HG02642 (cell line): ENCODE measurements around the gene HTR7.

Source experiments
- ATAC-seq: cut with Tn5 transposase; IDR thresholded peaks from one replicate; pipeline ENCODE4 v1.9.1; 2021; ENCODE audit warnings: mild to moderate bottlenecking; ENCODE audit not compliant: unreplicated experiment, poor library complexity

HTR7 gene

DNA sequence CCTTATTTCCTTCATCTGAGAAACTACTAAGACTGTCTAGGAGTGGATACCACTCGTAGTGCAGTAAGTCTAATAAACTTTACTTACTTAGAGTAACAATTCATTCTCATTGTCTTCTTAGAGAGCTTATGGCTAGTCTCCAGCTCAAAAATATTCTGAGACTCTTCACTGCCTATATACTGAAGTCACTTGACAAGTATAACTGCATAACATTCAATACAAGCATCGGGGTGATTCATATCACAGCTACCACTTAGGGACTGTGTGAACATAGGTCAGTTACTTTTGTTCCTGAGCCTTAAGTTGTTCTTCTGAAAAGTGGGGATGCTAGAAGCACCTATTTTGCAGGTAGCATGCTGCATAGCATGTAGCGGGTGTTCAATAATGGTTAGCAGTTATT is 111.0 kb downstream of the HTR7 start:
- ATAC-seq: no peak

DNA sequence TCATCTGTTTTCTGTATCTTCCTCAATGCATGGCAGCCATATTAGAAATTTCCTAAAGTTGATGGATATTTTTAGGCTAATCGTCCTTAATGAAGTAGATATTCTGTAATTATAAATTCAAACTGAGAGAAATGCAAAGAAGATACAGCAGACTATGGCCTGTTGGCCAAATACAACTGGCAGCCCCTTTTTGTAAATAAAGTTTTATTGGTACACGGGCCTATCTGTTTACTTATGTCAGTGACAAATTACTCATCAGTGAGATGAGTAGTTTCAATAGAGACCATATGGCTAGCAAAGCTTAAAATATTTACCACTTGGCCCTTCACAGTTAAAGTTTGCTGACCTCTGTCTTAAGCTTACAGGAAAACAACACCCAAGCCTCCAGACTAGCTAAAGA is 112.3 kb downstream of the HTR7 start:
- no peak for ATAC-seq

DNA sequence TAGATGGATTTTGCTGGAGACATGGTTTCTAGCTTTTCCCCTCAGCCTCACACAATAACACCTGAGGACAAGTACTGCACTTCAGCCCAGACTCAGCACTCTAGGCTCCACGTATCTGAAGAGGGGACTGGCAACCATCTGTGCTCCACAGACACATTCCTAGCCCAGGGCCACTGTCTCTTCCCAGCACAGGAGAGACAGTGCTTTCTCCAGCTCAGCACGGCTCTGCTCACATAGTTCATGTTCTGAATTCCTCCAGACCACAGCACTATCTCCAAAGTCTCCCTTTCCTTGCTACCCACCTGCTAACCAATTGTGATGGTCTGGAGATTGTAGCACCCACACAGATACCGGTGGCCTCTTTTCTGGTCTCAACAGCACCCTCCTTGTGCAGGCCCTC is 114.5 kb downstream of the HTR7 start:
- no peak for ATAC-seq

DNA sequence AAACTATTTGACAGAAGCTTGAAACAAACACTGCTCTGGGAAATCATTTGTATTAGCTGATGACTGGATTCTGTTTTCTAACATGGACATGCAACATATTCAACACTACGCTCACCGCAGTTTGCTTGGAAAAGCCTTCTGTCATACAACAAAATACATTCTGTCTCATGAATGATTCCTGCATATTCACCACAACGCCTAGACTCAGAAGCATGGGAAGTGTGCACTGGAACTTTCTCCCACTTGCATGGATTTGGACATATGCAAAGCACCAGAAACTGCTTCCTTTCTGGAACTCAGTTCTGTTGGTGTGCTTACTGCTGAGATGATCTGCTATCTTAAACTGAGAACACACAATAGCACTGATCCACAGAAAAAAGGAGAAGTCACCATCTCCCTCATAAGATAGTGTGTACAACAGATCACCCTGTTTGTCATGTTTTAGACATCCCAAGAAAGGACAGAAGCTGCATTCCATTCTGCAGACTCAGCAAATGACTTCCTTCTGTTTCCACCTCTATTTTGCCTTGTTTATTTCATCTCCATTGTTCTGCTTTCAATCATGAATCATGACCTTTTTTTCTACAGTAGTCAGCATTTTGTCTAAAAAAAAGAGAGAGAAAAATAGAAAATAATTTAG is 115.8 kb downstream of the HTR7 start:
- ATAC-seq: no peak

DNA sequence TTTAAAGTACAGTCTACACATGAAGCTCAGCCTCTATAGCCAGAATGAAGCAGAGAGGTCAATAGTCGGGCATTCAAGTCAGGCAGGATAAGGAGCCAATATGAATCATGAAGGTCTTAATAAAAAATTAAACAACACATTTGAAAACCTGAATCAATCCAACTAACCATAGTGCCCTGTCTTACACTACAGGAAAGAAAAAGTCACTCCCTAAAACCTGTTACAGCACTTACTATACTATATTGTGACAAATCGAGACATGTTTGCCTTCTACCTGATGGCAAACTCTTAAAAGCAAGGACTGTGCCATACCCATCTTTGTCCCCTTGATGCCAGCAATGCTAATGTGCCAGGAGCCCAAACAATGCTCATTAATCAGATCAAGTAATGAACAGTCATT is 117.6 kb downstream of the HTR7 start:
- no peak for ATAC-seq

DNA sequence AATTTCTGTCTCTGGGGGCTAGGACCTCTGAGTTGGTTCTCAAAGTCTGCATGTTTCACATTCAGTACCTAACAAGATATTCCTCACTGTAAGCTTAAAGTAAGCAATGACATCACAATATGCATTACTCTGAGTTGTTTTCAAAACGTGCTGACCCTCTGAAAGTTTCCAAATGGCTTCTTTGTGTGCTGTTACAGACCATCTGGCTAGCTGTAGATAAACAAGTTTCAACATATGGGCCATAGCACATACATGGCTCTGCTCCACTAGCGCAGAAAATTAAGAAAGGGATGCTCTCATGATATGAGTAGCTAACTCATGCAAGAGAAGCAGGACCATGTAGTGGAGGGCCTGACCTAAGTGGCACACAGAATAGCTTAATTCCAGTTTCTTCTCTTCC is 119.0 kb downstream of the HTR7 start:
- no peak for ATAC-seq

DNA sequence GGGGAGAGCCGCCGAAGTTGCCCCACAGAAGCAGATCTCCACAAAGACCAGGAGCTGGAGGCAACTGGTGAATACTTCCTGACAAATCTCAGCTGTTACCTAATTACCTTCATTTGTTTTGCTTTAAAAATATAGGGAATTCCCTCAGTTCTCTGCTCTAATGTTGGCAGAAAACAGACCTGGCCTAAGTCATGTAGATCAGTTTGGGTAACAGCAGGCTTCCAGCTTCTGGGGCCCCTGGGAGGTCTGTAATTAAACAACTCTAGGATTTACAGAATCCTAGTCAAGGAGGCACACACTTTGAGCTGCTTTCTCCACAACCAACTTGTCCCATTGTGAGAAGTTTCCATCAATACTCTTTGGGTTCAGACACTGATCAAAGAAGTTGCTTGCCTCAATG is 123.4 kb downstream of the HTR7 start:
- no peak for ATAC-seq

DNA sequence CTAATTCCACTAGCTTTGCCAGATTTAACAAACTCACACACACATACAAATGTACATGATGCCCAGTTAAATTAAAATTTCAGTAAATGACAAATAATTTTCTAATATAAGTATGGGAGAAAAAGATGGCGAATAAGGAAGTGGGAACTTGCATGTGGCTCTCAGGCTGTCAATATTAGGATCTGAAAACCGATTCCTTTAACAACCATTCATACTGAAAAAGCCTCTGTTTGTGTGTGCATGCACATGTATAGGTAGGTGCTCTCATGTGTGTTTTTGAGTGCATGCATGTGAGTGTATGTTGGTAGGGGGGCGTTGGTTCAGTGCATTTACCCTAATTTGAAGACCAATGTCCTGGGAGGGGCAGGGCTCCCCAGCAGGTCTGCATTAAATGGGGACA is 125.3 kb downstream of the HTR7 start:
- ATAC-seq: no peak

DNA sequence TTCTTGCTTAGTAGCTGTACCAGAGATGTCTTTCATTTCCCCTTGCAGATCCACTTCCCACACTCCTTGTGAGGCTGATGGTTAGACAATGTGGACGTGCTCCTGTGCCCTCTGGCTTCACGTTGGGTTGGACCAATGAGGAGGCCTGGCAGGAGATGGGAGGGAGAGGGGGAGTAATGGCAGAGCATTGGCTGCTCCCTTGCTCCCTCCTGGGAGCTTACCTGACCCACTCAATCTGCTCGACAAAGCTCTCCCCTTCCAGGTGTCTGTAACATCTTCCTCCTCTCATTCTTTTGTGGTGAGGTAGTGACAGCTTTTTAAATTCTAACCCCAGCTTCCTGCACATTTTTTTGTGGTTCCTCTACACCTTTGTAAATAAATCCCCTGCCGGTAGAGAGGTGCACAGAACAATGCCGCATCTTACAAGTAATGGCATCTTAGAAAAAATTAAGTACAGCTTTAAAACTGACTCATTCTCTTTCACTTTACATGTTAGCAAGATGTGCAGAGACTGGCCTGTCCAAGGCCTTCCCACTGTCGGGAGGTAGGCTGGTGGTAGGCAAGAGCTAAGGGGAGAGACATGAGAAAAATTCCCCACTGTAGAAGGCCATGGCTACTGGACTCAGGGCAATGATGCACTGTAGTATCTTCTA is 134.3 kb downstream of the HTR7 start:
- ATAC-seq: no peak

DNA sequence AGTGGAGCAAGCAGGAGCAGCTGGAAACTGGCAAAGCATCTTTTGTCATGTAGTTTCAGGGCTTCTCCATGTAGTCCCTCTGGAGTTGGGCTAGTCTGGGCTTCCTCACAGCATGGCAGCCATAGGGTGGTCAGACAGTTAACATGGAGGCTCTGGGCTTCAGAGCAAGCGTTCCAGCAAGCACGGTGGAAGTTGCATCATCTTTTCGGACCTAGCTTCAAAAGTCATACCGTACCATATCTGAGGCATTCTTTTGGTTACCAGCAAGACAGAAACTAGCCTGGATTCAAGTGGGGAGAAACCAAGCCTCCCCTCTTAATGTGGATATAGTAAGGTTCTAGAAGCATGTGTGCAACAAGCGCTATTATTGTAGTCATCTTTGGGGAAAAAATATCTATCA is 135.0 kb downstream of the HTR7 start:
- no peak for ATAC-seq

DNA sequence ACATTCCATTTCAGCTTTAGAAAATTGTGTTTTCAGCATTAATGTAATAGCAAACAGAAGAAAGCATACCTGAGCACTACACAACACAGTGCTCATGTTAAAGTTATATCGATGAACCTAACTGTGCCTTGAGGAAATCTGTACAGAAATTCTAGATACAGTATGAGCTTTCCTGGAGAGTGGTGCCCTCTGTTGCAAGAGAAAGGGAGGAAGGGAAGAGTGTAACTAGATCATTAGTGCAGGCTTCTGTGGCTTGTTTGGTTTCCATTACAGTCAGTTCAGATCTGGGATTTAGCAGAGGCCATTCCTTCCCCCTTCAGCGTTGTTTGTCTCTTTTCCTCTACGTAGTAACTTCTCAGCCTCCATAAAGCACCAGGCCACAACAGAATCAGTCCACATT is 139.7 kb downstream of the HTR7 start:
- ATAC-seq: no peak

DNA sequence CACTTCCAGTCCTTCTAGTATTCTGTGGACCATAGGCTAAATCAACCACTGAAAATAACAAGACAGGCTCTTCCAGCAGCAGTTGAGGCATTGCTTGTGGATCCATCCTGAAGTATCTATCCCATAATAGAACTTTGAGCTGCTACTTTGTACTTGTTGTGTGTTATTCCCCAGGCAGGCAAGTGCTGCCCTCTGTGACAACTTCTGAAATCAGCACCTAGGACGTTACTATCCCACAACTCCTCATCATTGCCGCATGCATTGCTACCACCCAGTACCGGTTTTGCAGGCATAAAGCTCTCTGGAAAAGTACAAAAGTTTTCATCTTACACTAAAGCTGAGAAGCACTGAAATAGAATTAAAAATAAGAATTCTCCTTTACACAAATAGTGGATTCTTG is 145.3 kb downstream of the HTR7 start:
- ATAC-seq: no peak

DNA sequence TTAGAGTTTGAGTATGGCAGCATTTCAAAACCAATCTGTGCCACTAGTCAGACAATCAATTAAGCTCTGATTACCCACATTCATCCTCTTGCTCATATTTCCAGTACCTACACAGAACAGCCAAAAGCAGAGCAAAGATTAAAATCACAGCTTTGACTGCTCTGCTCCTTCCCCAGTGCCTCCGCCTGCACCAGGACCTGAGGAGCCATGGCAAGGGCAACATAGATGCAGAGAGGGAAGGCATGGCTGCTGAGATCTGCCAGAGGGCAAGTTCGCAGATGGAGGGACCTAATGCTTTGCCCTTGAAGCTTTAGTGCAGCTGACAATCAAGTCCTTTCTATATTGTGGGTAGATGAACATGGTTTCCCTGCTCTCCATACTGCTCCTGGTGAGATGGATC is 148.1 kb downstream of the HTR7 start:
- ATAC-seq: no peak

DNA sequence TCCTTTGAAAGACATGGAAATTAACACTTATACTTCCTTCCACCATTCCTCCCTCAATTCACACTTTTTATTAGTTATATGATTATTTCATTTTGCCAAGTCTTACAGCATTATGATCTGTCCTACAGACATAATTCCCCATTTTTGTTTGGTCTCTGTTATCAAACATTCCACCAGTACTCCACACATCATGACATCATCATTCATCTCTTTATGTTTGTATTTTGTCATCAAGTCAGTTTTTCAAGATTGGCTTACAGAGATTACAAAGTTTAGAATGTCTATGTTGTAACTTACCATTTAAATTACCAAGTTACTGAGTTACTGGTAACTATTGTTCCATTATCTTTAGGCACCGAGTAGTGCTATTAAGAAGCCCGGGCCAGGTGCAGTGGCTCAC is 150.2 kb downstream of the HTR7 start:
- no peak for ATAC-seq

DNA sequence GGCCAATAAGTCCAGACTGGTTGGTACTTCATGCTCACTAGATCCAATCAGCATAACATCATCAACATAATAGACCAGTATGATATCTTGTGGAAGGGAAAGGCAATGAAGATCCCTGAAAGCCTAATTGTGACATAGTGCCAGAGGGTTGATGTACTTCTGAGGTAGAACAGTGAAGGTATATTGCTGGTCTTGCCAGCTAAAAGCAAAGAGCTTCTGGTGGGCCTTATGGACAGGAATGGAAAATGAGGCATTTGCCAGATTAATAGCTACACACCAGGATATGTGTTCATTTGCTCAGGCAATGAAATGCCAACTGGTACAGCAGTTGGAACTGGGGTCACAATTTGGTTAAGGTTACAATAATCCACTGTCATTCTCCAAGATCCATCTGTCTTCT is 156.4 kb downstream of the HTR7 start:
- ATAC-seq: no peak

DNA sequence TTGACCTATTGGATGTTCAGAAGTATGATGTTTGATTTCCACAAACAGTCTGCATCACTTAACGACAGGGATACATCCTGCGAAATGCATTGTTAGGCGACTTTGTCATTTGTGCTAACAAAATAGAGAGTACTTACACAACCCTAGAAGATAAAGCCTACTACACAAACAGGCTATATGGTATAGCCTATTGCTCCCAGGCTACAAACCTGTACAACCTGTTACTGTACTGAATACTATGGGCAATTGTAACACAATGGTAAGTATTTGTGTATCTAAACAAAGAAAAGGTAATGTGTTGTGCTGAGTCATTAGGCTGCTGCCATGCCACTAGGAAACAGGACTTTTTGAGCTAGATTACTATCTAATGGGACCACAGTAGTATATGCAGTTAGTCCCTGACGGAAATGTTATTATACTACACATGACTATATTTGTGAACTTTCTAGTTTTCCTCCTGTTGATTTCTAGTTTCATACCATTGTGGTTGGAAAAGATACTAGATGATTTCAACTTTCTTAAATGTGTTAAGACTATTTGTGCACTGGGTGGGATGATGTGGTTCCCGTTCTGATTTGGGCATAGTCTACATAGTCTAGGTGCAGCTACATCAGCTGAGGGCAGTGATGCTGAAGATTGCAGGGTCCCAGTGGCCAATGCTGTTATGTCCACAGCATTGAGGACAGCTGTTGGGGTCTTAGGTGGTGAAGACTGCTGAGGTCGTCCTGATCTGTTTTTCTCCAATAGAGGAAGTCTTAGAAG is 161.7 kb downstream of the HTR7 start:
- ATAC-seq: no peak
